Retinal pigment epithelial cell (primary cell): ENCODE results near the gene DLK1.

Experiments used
- DNase-seq: peaks from one replicate; pipeline ENCODE4 v3.0.0-alpha.2; 2010; ENCODE audit warnings: low read depth
- H3K4me3 ChIP-seq: 2 replicates; pipeline ENCODE4 v1.5.1; 2011; ENCODE audit warnings: mild to moderate bottlenecking, low read length, control low read depth, moderate library complexity
- TF ChIP-seq, protein P1 (sequence below): conservative IDR thresholded peaks from 2 replicates; pipeline ENCODE4 v1.5.1; 2011; ENCODE audit warnings: low read depth, low read length, control low read depth, inconsistent platforms

DLK1 gene

DNA sequence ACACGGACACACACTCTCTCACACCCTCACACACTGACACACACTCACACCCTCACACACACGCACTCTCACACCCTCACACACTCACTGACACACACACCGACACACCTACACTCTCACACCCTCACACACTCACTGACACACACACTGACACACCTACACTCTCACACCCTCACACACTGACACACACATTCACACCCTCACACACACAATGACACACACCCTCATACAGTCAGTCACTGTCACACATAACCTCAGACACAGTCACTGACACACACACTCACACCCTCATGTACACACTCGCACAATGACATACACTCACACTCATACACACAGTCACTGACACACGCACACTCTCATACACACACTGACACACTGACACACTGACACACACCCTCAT, 19.8 kb upstream of the DLK1 start:
- H3K4me3 ChIP-seq, result no peak overlapping the region
- no peak for DNase-seq
- TF ChIP-seq, protein P1, sequence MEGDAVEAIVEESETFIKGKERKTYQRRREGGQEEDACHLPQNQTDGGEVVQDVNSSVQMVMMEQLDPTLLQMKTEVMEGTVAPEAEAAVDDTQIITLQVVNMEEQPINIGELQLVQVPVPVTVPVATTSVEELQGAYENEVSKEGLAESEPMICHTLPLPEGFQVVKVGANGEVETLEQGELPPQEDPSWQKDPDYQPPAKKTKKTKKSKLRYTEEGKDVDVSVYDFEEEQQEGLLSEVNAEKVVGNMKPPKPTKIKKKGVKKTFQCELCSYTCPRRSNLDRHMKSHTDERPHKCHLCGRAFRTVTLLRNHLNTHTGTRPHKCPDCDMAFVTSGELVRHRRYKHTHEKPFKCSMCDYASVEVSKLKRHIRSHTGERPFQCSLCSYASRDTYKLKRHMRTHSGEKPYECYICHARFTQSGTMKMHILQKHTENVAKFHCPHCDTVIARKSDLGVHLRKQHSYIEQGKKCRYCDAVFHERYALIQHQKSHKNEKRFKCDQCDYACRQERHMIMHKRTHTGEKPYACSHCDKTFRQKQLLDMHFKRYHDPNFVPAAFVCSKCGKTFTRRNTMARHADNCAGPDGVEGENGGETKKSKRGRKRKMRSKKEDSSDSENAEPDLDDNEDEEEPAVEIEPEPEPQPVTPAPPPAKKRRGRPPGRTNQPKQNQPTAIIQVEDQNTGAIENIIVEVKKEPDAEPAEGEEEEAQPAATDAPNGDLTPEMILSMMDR, result no peak

DNA sequence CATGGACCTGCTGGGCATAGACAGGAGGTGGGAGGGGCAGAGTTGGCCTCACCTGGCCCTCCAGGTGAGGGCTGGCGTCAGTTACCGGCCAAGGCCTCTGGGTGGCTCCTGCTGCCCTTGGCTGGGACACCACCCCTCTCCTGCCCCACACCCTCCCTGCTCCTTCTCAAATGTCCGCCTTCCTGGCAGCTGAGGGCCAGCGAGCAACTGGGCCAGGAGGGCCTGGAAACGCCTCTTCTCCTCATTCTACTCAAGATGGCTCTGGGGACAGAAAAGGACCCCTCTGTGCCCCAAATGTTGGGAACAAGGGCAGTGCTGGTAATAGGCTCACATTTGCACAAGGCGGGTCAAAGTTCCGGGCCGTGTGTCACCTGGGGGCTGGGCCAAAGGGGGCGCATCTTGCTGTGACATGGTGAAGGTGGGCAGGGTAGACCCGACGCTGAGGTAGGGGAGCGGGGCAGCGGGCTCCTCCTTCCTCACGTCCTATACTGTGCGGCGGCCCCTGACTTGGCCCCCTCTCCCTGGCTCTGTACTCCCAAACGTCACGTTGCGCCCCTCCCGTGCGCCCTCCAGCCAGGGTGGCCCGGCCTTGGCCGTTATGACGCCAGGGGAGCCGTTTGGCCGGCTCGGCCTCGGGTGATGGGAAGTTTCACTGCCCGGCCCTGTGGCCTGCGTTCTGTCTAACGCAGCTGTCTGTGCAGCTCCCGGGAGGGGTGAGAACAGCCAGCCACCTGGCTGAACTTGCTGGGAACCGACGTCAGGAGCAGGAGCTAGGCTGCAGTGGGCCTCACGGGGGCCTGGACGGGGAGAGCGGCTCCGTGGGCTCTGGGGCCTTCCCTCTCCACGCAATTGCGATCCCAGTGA, 18.0 kb upstream of the DLK1 start:
- no peak for DNase-seq
- TF ChIP-seq, protein P1, result no peak
- H3K4me3 ChIP-seq, result no peak overlapping the region

DNA sequence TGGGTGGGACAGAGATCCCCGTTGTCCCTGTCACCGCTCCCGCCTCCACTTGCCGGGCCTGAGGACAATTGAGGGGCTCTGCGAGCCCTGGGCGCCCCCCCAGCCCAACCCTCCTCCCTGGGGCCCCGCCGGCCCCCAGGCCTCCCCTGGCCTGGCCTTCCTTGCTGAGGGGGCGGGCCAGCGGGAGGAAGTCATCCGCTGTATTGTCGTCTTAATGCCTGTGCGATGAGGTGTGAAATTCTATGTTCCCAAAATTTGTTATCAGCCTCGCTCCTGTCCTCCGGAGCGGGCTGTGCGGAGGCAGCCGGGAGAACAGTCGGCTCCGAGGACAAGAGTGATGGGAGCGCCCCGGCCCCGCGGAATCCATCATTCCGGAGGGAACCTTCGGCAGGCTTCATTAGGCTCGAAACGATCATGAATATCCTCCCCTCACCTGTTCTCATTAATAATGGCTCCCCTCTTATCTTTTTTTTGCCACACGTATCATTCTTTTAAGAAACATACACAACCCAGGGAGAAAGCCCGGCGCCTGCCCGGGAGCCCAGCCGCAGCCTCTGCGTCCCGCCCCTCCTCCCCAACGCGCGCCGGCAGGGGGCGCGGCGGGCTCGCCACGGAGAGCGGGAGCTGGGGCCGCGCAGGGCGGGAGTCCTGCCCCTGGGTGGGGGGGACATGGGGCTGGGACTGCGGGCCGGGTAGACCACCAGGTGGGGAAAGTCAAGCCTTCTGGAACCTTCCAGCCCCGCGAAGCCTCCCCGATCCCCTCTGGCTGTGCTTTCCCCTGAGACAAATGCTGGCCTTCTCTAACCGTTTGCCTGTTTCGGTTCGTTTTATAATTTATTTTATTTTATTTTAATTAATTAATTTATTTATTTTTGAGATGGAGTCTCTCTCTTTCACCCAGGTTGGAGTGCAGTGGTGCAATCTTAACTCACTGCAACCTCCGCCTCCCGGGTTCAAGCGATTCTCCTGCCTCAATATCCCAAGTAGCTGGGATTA, 17.1 kb upstream of the DLK1 start:
- TF ChIP-seq, protein P1, result peak; percentile 41
- peak overlapping the region; percentile 30 for H3K4me3 ChIP-seq
- no peak for DNase-seq

DNA sequence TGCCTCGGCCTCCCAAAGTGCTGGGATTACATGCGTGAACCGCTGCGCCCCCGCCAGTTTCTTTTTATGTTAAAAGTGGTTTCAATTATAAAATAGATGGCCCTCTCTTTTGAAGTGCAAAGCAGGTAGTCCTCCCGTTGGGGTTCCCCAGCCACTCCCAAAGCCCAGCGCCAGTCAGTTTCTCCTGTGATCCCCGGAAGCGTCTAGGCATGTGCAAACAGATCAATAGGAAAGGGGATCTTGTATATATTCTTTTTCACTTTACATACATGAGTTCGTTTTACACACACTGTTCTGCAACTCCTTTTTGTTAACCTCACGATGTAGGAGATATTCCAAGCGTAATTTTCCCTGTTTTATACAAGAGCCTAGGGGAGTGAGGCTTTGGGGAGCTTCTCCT, 16.3 kb upstream of the DLK1 start:
- TF ChIP-seq, protein P1, result no peak
- DNase-seq, result no peak

DNA sequence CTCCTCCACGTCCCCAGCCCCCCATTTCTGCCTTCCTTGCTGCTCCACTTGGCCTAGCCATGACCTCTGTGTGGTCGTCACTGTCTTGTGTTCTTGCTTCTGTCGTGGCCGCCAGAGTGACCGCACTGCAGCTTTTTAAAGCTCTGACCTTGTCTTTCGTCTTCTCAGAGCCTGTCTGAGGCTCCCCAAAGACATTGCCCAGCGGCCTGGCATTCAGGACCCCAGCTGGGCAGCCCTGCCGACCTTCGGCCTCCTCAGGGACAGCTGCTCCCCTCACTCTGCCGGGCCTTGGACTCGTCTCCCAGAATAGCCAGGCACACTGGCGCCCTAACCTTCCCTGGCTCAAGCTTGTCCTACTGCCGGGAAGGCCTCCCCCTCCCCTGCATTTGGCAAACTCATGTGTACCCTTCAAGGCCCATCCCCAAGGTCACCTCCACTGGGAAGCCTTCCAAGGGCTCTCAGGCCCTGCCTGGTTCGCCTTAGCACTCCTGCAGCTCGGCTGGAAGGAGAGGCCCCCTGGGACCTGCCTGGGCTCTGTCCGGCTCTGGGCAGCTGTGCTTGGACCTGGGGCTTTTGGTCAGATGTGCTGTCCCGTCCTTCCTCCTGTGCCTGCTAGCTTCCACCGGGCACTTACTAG, 15.7 kb upstream of the DLK1 start:
- DNase-seq, result no peak
- TF ChIP-seq, protein P1, result no peak
- no peak overlapping the region for H3K4me3 ChIP-seq

More for the DNA sequence above, 16.3 kb upstream of the DLK1 start:
- no peak overlapping the region for H3K4me3 ChIP-seq

DNA sequence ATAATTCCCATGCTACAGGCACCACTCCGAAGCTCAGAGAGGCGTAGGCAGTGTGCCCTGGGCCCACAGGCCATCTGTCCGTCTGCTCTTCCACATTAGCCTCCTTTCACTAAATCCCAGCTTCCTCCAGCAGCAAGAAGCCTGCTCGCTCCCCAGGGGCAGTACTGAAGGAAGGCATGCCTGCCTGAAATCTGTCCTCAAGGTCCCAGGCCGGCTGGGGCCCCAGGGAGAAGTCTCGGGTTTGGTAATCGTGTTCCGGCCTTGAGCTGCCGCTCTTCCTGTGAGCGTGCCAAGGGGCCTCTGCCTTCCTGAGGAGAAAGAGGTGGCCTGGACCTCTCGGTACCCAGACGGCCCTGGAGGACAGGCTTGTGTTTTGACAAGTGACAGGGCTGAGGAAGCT, 15.2 kb upstream of the DLK1 start:
- no peak for DNase-seq
- TF ChIP-seq, protein P1, result no peak
- H3K4me3 ChIP-seq, result no peak overlapping the region
